Suprapubic skin (tissue), 4 donors: Measurements from ENCODE around the gene MALL.

ENCODE experiments used
- EP300 ChIP-seq: sonication (generic); formaldehyde crosslinking; IDR thresholded peaks from one replicate; pipeline ENCODE4 v1.6.1; 2017; ENCODE audit warnings: antibody characterized with exemption
- POLR2A ChIP-seq, 2 donors: fragments of 450-650 bp; IDR thresholded peaks; one replicate each; pipeline ENCODE4 v1.6.1; 2017; ENCODE audit warnings: antibody characterized with exemption in 2 of 2, mild to moderate bottlenecking in 2 of 2, moderate library complexity in 2 of 2
- POLR2AphosphoS5 ChIP-seq, 3 donors: sonication (generic); formaldehyde crosslinking; IDR thresholded peaks; one replicate each; pipeline ENCODE4 v1.6.1; 2017; ENCODE audit warnings: antibody characterized with exemption in 3 of 3
- TF ChIP-seq, protein P1 (sequence below), 2 donors: fragments of 200-600 bp in 1 of 2; fragments of 450-650 bp in 1 of 2; sonication (generic) in 1 of 2; IDR thresholded peaks; one replicate each; pipeline ENCODE4 v1.5.1; 2016 to 2019; ENCODE audit warnings: antibody characterized with exemption in 2 of 2, mild to moderate bottlenecking in 1 of 2, moderate library complexity in 1 of 2

DNA sequence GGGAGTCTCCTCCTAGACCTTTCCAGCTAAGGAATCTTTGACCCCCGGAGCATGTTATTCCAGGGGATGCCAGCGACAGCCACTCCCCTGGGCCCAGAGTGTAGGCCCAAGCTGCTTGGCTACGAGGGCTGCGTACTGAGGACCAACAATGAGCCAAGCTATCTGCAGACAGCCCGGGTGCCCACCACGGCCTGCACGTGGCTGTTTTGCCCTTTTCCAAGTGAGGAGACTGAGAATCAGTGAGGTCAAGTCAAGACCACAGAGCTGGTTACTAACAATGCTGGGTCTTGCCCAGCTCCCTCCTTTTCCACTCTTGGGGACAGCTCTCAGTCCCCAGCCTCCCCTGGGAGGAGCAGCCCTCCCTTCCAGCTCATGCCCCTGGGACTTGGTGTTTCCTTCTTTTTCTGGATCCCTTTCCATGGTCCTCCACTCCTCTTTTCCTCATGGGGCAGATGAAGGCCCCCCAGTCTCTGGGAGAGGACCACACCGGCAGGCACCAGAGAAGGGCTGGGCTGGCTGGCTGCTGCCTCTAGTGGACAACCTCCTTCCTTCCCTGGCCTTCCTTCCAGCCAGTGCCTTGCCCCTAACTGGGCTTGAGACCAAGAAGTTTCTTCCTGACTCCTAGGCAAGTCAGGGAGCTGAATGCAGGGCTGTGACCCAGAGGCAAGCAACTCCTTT is 550 bp upstream of the MALL start:
- TF ChIP-seq POLR2A (IDR thresholded peaks at IDR 0.05): no peak
- TF ChIP-seq, protein P1, sequence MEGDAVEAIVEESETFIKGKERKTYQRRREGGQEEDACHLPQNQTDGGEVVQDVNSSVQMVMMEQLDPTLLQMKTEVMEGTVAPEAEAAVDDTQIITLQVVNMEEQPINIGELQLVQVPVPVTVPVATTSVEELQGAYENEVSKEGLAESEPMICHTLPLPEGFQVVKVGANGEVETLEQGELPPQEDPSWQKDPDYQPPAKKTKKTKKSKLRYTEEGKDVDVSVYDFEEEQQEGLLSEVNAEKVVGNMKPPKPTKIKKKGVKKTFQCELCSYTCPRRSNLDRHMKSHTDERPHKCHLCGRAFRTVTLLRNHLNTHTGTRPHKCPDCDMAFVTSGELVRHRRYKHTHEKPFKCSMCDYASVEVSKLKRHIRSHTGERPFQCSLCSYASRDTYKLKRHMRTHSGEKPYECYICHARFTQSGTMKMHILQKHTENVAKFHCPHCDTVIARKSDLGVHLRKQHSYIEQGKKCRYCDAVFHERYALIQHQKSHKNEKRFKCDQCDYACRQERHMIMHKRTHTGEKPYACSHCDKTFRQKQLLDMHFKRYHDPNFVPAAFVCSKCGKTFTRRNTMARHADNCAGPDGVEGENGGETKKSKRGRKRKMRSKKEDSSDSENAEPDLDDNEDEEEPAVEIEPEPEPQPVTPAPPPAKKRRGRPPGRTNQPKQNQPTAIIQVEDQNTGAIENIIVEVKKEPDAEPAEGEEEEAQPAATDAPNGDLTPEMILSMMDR (IDR thresholded peaks at IDR 0.05): peak in 1 of 2 donors; percentile 46
- no peak for TF ChIP-seq POLR2AphosphoS5 (IDR thresholded peaks at IDR 0.05)
- no peak for TF ChIP-seq EP300
